Parathyroid adenoma (tissue), 2 donors: ENCODE data around the gene CLSTN2.

Experiments
- H2AFZ ChIP-seq: fragments of 300-600 bp; sonication (generic); one replicate; pipeline ENCODE4 v1.7.0; 2017; ENCODE audit warnings: antibody characterized with exemption, mild to moderate bottlenecking
- H3K27ac ChIP-seq: fragments of 300-600 bp; sonication (generic); one replicate; pipeline ENCODE4 v1.7.0; 2017
- H3K27me3 ChIP-seq: fragments of 300-600 bp; sonication (generic); one replicate; pipeline ENCODE4 v1.7.0; 2017; ENCODE audit warnings: low read length; ENCODE audit not compliant: control insufficient read depth, insufficient read depth
- H3K36me3 ChIP-seq: fragments of 300-600 bp; sonication (generic); one replicate; pipeline ENCODE4 v1.7.0; 2017; ENCODE audit warnings: low read length; ENCODE audit not compliant: control insufficient read depth, insufficient read depth
- H3K4me1 ChIP-seq: fragments of 300-600 bp; sonication (generic); one replicate; pipeline ENCODE4 v1.7.0; 2017; ENCODE audit warnings: control low read depth
- H3K4me2 ChIP-seq: fragments of 300-600 bp; sonication (generic); one replicate; pipeline ENCODE4 v1.7.0; 2017; ENCODE audit warnings: low read length
- H3K4me3 ChIP-seq: fragments of 300-600 bp; sonication (generic); one replicate; pipeline ENCODE4 v1.7.0; 2017; ENCODE audit warnings: low read depth, low read length
- H3K79me2 ChIP-seq: fragments of 300-600 bp; sonication (generic); one replicate; pipeline ENCODE4 v1.7.0; 2017; ENCODE audit warnings: control low read depth
- H3K9ac ChIP-seq: fragments of 300-600 bp; sonication (generic); one replicate; pipeline ENCODE4 v1.7.0; 2017; ENCODE audit warnings: mild to moderate bottlenecking
- H3K9me3 ChIP-seq: fragments of 300-600 bp; sonication (generic); one replicate; pipeline ENCODE4 v1.7.0; 2017; ENCODE audit warnings: low read length; ENCODE audit not compliant: control insufficient read depth
- TF ChIP-seq, protein P1 (sequence below): fragments of 300-600 bp; sonication (generic); IDR thresholded peaks from one replicate; pipeline ENCODE4 v1.7.0; 2017; ENCODE audit warnings: antibody characterized with exemption, mild to moderate bottlenecking
- donor health status: primary hyperparathyroidism.

Gene CLSTN2

DNA sequence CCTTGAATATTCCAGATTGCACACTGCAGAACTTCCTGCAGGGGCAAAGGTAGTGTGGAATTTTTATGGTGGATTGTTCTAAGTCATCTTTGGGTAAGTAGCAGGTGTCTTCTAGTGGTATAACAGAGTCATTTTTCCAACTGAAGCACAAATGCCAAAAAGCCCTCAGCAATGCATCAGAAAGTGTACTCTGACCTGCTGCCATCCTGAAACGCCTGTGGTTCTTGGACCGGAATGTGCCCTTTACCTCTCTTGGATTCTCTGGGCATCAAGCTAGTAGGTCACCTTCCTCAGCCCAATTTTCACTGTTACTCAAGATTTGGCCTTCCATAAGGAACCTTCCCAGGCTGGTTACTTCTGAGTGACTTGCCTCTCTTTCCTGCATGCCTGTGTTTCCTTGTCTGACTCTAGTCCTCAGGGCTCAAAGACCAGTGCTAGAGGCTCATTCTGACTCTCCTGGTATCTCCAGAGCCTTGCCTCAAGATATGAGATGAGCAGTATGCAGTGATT, 4.8 kb downstream of the CLSTN2 start:
- no peaks in the 10 kb centered on the region for H3K4me1 ChIP-seq
- no peaks in the 10 kb centered on the region for H3K36me3 ChIP-seq
- H3K27me3 ChIP-seq, result peaks cover under 1% of the 10 kb centered on the region
- H3K9ac ChIP-seq, result no peak overlapping the region
- no peak overlapping the region for H3K4me3 ChIP-seq
- H3K4me2 ChIP-seq, result no peak overlapping the region
- no peaks in the 10 kb centered on the region for H3K9me3 ChIP-seq
- H2AFZ ChIP-seq, result no peak overlapping the region
- no peak overlapping the region for H3K27ac ChIP-seq
- TF ChIP-seq, protein P1, sequence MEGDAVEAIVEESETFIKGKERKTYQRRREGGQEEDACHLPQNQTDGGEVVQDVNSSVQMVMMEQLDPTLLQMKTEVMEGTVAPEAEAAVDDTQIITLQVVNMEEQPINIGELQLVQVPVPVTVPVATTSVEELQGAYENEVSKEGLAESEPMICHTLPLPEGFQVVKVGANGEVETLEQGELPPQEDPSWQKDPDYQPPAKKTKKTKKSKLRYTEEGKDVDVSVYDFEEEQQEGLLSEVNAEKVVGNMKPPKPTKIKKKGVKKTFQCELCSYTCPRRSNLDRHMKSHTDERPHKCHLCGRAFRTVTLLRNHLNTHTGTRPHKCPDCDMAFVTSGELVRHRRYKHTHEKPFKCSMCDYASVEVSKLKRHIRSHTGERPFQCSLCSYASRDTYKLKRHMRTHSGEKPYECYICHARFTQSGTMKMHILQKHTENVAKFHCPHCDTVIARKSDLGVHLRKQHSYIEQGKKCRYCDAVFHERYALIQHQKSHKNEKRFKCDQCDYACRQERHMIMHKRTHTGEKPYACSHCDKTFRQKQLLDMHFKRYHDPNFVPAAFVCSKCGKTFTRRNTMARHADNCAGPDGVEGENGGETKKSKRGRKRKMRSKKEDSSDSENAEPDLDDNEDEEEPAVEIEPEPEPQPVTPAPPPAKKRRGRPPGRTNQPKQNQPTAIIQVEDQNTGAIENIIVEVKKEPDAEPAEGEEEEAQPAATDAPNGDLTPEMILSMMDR, result no peak
- H3K79me2 ChIP-seq, result no peaks in the 10 kb centered on the region

DNA sequence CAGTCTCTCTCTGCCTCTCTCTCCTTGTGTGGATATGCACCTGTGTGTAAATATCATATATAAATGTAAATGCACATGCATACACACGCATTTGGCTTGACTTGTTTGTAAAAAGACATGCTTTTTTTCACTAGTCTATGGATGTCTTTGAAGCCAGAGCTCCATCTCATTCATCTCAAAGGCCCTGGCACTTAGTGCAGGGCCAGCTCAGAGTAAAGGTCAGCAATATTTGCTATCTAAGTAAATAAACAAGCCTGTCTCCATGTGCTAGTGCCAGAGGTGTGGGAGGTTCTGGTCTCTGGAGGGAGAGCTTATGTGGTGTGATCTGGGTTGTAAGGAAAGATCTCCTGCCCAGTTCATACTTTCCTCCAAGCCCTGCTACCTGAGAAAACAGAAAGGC, 5.6 kb downstream of the CLSTN2 start:
- Histone ChIP-seq H3K9ac (no peak overlapping the region), H3K4me2 (no peak overlapping the region), H3K27ac (no peak overlapping the region), H2AFZ (no peak overlapping the region), H3K4me3 (no peak overlapping the region), H3K9me3 (no peaks in the 10 kb centered on the region), H3K27me3 (no peaks in the 10 kb centered on the region), H3K36me3 (no peaks in the 10 kb centered on the region), H3K79me2 (no peaks in the 10 kb centered on the region), H3K4me1 (no peaks in the 10 kb centered on the region)
- TF ChIP-seq, protein P1, result no peak

DNA sequence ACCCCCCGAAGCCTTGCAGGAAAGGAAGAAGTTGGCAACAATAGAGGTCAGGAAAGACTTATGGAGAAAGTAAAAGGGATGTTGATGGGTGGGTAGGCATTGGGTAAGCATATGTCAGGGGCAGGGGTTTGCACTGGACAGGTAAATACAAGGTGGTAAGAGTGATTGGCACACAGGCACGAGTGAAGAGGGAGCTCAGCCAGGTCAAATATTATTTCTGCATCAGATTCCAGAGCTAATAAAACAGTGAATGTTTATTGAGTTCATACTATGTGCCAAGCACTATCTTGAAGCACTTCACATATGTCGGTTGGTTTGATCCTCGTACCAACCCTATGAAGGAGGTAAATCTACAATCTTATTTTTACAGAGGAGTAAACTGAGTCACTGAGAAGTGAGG, 6.6 kb downstream of the CLSTN2 start:
- no peak overlapping the region for H3K27ac ChIP-seq
- H3K36me3 ChIP-seq, result no peaks in the 10 kb centered on the region
- no peaks in the 10 kb centered on the region for H3K27me3 ChIP-seq
- H3K9ac ChIP-seq, result no peak overlapping the region
- no peak overlapping the region for H3K4me2 ChIP-seq
- H2AFZ ChIP-seq, result no peak overlapping the region
- H3K4me3 ChIP-seq, result no peak overlapping the region
- TF ChIP-seq, protein P1, result no peak
- H3K9me3 ChIP-seq, result no peaks in the 10 kb centered on the region
- H3K79me2 ChIP-seq, result no peaks in the 10 kb centered on the region
- H3K4me1 ChIP-seq, result no peaks in the 10 kb centered on the region

DNA sequence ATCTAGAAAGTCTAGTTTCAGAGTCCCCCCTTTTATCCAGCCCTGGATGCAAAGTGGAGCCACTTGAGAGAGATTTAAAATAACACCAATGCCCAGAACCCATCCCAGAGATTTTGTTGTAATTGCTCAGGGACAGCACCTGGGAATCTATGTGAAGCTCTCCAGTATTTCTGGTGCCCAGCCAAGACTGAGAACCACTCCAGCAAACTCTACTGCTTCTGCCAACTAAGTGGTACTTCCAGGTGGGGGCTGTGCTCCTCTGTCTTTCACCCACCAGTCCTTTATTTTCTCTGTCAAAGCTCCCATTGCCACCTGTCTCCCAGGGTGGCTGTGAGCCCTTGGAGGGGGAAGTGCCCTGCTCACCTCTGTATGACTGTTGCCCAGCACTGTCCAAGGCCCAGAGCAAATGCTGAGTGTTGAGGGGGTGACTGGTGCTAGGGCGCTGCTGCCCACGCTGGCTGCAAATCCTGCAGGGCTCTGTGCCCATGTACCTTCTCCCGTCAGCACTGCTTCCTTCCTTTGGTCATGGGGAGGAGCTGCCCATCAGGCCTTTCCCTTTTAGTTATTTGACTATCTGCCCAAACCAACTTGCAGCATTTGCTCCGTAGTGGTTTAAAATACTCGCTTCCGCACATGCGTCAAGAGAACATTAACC, 9.4 kb downstream of the CLSTN2 start:
- H3K4me2 ChIP-seq, result no peak overlapping the region
- H2AFZ ChIP-seq, result no peak overlapping the region
- H3K27me3 ChIP-seq, result no peaks in the 10 kb centered on the region
- H3K9me3 ChIP-seq, result no peaks in the 10 kb centered on the region
- TF ChIP-seq, protein P1, result no peak
- H3K27ac ChIP-seq, result no peak overlapping the region
- no peaks in the 10 kb centered on the region for H3K36me3 ChIP-seq
- H3K4me3 ChIP-seq, result no peak overlapping the region
- no peak overlapping the region for H3K9ac ChIP-seq
- H3K4me1 ChIP-seq, result no peaks in the 10 kb centered on the region
- H3K79me2 ChIP-seq, result no peaks in the 10 kb centered on the region

DNA sequence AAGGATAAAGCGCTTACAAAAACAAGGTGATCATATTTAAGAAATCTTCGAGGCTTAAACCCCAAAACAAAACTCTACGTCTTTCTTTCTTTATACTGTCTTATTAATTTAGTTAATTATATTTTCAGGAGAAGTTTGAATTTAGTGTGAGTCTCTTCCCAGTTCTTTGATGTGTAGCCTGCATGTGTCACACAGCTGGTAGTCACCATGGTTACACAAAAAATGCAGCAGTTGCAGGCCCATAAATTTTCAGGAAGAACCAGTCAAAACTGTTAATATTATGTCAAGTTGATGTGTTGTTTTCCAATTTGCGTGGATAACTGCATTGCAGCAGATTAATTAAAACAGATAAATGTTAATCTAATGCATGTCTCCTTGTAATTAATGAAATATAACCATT, 10.4 kb downstream of the CLSTN2 start:
- no peak overlapping the region for H3K4me3 ChIP-seq
- no peaks in the 10 kb centered on the region for H3K4me1 ChIP-seq
- no peak overlapping the region for H3K9ac ChIP-seq
- no peak overlapping the region for H3K27ac ChIP-seq
- no peaks in the 10 kb centered on the region for H3K9me3 ChIP-seq
- no peaks in the 10 kb centered on the region for H3K79me2 ChIP-seq
- no peaks in the 10 kb centered on the region for H3K27me3 ChIP-seq
- TF ChIP-seq, protein P1, result no peak
- H2AFZ ChIP-seq, result no peak overlapping the region
- H3K36me3 ChIP-seq, result no peaks in the 10 kb centered on the region
- no peak overlapping the region for H3K4me2 ChIP-seq
